Duodenal mucosa (tissue), 2 donors: Measurements from ENCODE around the gene KICS2.
"Not testable (repeated sequence)": the region's sequence is repeated elsewhere in the genome, so short reads cannot be mapped to it uniquely, and the experiment has no call there.

Experiments used
- H3K27ac ChIP-seq: one replicate; pipeline ENCODE4 v1.7.0; 2013; ENCODE audit warnings: low read depth, low read length
- H3K27me3 ChIP-seq, 2 donors: one replicate each; pipeline ENCODE4 v1.7.0; 2013; ENCODE audit warnings: low read length in 2 of 2, control low read depth in 1 of 2; ENCODE audit not compliant: insufficient read depth in 2 of 2, control insufficient read depth in 1 of 2
- H3K36me3 ChIP-seq, 2 donors: one replicate each; pipeline ENCODE4 v1.7.0; 2013; ENCODE audit warnings: low read length in 2 of 2, control low read depth in 1 of 2; ENCODE audit not compliant: insufficient read depth in 2 of 2, control insufficient read depth in 1 of 2
- H3K4me1 ChIP-seq, 2 donors: one replicate each; pipeline ENCODE4 v1.7.0; 2013; ENCODE audit warnings: low read length in 2 of 2, control low read depth in 1 of 2; ENCODE audit not compliant: insufficient read depth in 2 of 2, control insufficient read depth in 1 of 2
- H3K4me3 ChIP-seq, 2 donors: one replicate each; pipeline ENCODE4 v1.7.0; 2013; ENCODE audit warnings: low read length in 2 of 2, low read depth in 1 of 2
- H3K9ac ChIP-seq, 2 donors: one replicate each; pipeline ENCODE4 v1.7.0; 2013; ENCODE audit warnings: low read length in 2 of 2, low read depth in 1 of 2
- H3K9me3 ChIP-seq, 2 donors: one replicate each; pipeline ENCODE4 v1.7.0; 2013; ENCODE audit warnings: low read length in 2 of 2, control low read depth in 1 of 2; ENCODE audit not compliant: control insufficient read depth in 1 of 2

Gene KICS2

GRCh38 chr12:64219145-64219544, 3.0 kb downstream of the KICS2 start:
- H3K4me3 ChIP-seq: no peak overlapping the region
- no peak overlapping the region for H3K9ac ChIP-seq

GRCh38 chr12:64218597-64218996, 3.5 kb downstream of the KICS2 start:
- H3K9me3 ChIP-seq: no peaks in the 10 kb centered on the region
- peaks cover 0 to 16% of the 10 kb centered on the region in 2 donors for H3K4me1 ChIP-seq
- no peaks in the 10 kb centered on the region for H3K27me3 ChIP-seq
- H3K9ac ChIP-seq: no peak overlapping the region
- H3K4me3 ChIP-seq: peak overlapping the region in 1 of 2 donors; percentile 30
- H3K27ac ChIP-seq: no peak overlapping the region
- peaks cover 0 to 7% of the 10 kb centered on the region in 2 donors for H3K36me3 ChIP-seq

More at GRCh38 chr12:64219145-64219544, 3.0 kb downstream of the KICS2 start:
- H3K4me1 ChIP-seq: peaks cover 0 to 16% of the 10 kb centered on the region in 2 donors
- no peaks in the 10 kb centered on the region for H3K27me3 ChIP-seq
- H3K9me3 ChIP-seq: no peaks in the 10 kb centered on the region
- no peak overlapping the region for H3K27ac ChIP-seq
- peaks cover 0 to 4% of the 10 kb centered on the region in 2 donors for H3K36me3 ChIP-seq

- not testable (repeated sequence) for H3K9ac ChIP-seq, H3K9me3 ChIP-seq, H3K27ac ChIP-seq, H3K27me3 ChIP-seq, H3K4me3 ChIP-seq, H3K36me3 ChIP-seq
- peaks cover 0 to 16% of the 10 kb centered on the region in 2 donors for H3K4me1 ChIP-seq
Measured at GRCh38 chr12:64217643-64218042, 4.5 kb downstream of the KICS2 start.

GRCh38 chr12:64216239-64216638, 5.9 kb downstream of the KICS2 start:
- Histone ChIP-seq H3K4me1 (peaks cover 0 to 12% of the 10 kb centered on the region in 2 donors), H3K27ac (no peak overlapping the region), H3K27me3 (no peaks in the 10 kb centered on the region), H3K36me3 (peaks cover 0 to 7% of the 10 kb centered on the region in 2 donors), H3K9me3 (no peaks in the 10 kb centered on the region), H3K9ac (no peak overlapping the region), H3K4me3 (no peak overlapping the region)

GRCh38 chr12:64212119-64212746, 9.9 kb downstream of the KICS2 start:
- H3K9me3 ChIP-seq: no peaks in the 10 kb centered on the region
- H3K27ac ChIP-seq: no peak overlapping the region
- H3K27me3 ChIP-seq: no peaks in the 10 kb centered on the region
- H3K4me1 ChIP-seq: no peaks in the 10 kb centered on the region
- H3K36me3 ChIP-seq: peaks cover 0 to 7% of the 10 kb centered on the region in 2 donors
- no peak overlapping the region for H3K9ac ChIP-seq
- no peak overlapping the region for H3K4me3 ChIP-seq

GRCh38 chr12:64207453-64207852, 14.6 kb downstream of the KICS2 start:
- Histone ChIP-seq H3K4me3 (no peak overlapping the region), H3K27ac (no peak overlapping the region), H3K4me1 (no peaks in the 10 kb centered on the region), H3K27me3 (no peaks in the 10 kb centered on the region), H3K36me3 (peaks cover 0 to 4% of the 10 kb centered on the region in 2 donors), H3K9ac (no peak overlapping the region), H3K9me3 (no peaks in the 10 kb centered on the region)

GRCh38 chr12:64205542-64205941, 16.6 kb downstream of the KICS2 start:
- Histone ChIP-seq H3K9me3 (no peaks in the 10 kb centered on the region), H3K9ac (no peak overlapping the region), H3K27ac (no peak overlapping the region), H3K4me1 (no peaks in the 10 kb centered on the region), H3K4me3 (no peak overlapping the region), H3K36me3 (peaks cover 0 to 4% of the 10 kb centered on the region in 2 donors), H3K27me3 (no peaks in the 10 kb centered on the region)

GRCh38 chr12:64203775-64204174, 18.3 kb downstream of the KICS2 start:
- no peak overlapping the region for H3K9ac ChIP-seq
- no peak overlapping the region for H3K27ac ChIP-seq
- H3K36me3 ChIP-seq: peaks cover 0 to 4% of the 10 kb centered on the region in 2 donors
- no peaks in the 10 kb centered on the region for H3K27me3 ChIP-seq
- no peaks in the 10 kb centered on the region for H3K9me3 ChIP-seq
- H3K4me1 ChIP-seq: no peaks in the 10 kb centered on the region
- H3K4me3 ChIP-seq: no peak overlapping the region

- Histone ChIP-seq H3K36me3 (peaks cover 0 to 4% of the 10 kb centered on the region in 2 donors), H3K9me3 (no peaks in the 10 kb centered on the region), H3K27me3 (no peaks in the 10 kb centered on the region), H3K9ac (no peak overlapping the region), H3K4me3 (no peak overlapping the region), H3K27ac (no peak overlapping the region), H3K4me1 (no peaks in the 10 kb centered on the region)
Measured at GRCh38 chr12:64203036-64203435, 19.1 kb downstream of the KICS2 start.

- H3K9me3 ChIP-seq, H3K9ac ChIP-seq, H3K4me3 ChIP-seq, H3K27ac ChIP-seq, H3K27me3 ChIP-seq, H3K4me1 ChIP-seq: not testable (repeated sequence)
- peaks cover 8 to 11% of the 10 kb centered on the region in 2 donors for H3K36me3 ChIP-seq
Measured at GRCh38 chr12:64195841-64196240, 26.3 kb downstream of the KICS2 start.
